Measurements from ENCODE around the gene PBX3. TPM values are rescaled to one million over a fixed set of nuclear protein-coding genes. Genes with fewer than 3 reads are reported as not detected.

The PBX3 gene
- total RNA-seq, 1 experiment from 2014 or later, result 7.7 TPM

DNA sequence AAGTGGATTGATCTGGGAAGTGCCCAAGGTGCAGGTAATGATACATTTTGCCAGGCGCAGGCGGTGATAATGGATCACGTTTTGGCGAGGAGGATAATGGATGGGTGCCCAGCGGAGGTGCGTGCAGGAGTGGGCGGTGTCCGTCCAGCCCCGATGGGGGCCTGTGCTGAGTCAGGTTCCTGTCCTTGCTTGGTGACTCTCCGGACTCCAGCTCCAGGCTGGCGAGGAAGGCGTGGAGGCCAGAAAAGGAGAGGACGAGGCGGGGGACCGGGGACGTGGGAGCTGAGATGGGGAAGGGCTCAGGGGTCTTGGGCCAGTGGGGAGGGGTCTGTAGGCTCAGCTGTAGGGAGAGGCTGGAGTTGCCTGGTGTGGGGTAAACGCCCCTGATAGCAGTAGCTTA, 268.3 kb downstream of the PBX3 start:
- Mint-ChIP-seq H3K4me3 (ENCODE audit: unreplicated experiment) (no peak overlapping the region), H3K9me3 (ENCODE audit: unreplicated experiment) (no peaks in the 10 kb centered on the region), H3K36me3 (ENCODE audit: insufficient read depth, unreplicated experiment) (no peaks in the 10 kb centered on the region), H3K4me1 (ENCODE audit: low read depth, unreplicated experiment) (no peaks in the 10 kb centered on the region), H3K27me3 (ENCODE audit: insufficient read depth, unreplicated experiment) (no peaks in the 10 kb centered on the region), H3K27ac (ENCODE audit: unreplicated experiment) (no peak overlapping the region)
- BruUV-seq (replicated peaks), result no TSS peak
- intact Hi-C loops (cut with micrococcal nuclease; ENCODE audit: unreplicated experiment), result no loop called here
- H3K4me1 ChIP-seq, result no peaks in the 10 kb centered on the region
- no peak overlapping the region for H3K4me3 ChIP-seq (ENCODE audit: low read depth, low read length)
- TF ChIP-seq, protein P1, sequence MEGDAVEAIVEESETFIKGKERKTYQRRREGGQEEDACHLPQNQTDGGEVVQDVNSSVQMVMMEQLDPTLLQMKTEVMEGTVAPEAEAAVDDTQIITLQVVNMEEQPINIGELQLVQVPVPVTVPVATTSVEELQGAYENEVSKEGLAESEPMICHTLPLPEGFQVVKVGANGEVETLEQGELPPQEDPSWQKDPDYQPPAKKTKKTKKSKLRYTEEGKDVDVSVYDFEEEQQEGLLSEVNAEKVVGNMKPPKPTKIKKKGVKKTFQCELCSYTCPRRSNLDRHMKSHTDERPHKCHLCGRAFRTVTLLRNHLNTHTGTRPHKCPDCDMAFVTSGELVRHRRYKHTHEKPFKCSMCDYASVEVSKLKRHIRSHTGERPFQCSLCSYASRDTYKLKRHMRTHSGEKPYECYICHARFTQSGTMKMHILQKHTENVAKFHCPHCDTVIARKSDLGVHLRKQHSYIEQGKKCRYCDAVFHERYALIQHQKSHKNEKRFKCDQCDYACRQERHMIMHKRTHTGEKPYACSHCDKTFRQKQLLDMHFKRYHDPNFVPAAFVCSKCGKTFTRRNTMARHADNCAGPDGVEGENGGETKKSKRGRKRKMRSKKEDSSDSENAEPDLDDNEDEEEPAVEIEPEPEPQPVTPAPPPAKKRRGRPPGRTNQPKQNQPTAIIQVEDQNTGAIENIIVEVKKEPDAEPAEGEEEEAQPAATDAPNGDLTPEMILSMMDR (IDR thresholded peaks at IDR 0.05; ENCODE audit: insufficient read depth in 1 of 2, low read depth in 1 of 2, low read length in 1 of 2, severe bottlenecking in 1 of 2, unreplicated experiment in 1 of 2), result no peak
- no peaks in the 10 kb centered on the region for H3K36me3 ChIP-seq (ENCODE audit: control insufficient read depth, insufficient read depth, low read length)
- no peak for DNase-seq
- ChIA-PET CTCF (no interaction called here), POLR2A (no interaction called here)
- no peaks in the 10 kb centered on the region for H3K27me3 ChIP-seq (replicated peaks; ENCODE audit: control insufficient read depth, insufficient read depth, low read length)
- H3K9me3 ChIP-seq, result no peaks in the 10 kb centered on the region

DNA sequence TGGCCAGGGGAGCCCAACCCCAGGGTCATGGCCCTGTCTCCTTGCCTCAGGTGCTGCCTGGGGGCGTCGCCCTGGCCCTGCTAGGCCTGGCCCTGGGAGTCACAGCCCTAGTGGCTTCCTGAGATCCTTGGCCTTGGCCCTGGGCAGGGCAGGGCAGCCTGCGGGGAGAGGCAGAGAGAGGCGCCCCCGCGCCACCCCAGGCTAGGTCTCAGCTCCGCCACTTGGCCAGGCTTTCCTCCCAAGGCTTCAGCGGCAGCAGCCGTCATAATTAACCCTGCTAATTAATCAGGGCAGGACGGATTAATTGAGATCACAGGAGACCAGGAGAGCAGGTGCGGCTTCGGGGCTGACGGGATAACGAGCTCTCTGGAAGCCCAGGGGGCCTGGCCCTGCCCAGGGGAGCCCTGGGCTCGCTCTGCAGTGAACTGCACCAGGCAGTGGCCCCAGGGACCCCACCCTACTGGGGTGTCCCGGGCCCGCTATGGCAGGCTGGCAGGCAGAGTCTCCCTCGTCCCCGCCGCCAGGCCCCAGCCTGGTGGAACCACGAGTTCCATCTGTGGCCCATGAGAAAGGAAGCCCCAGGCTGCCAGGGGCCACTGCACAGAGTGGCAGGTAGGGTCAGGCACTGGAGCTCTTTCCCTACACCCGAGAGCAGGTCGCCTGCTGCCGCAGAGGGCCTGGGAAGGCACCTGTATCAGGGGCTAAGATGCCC, 269.6 kb downstream of the PBX3 start:
- intact Hi-C loops (cut with micrococcal nuclease; ENCODE audit: unreplicated experiment), result no loop called here
- Mint-ChIP-seq H3K4me1 (ENCODE audit: low read depth, unreplicated experiment) (no peaks in the 10 kb centered on the region), H3K9me3 (ENCODE audit: unreplicated experiment) (no peaks in the 10 kb centered on the region), H3K27me3 (ENCODE audit: insufficient read depth, unreplicated experiment) (peaks cover 5% of the 10 kb centered on the region), H3K36me3 (ENCODE audit: insufficient read depth, unreplicated experiment) (no peaks in the 10 kb centered on the region), H3K27ac (ENCODE audit: unreplicated experiment) (no peak overlapping the region), H3K4me3 (ENCODE audit: unreplicated experiment) (no peak overlapping the region)
- no peaks in the 10 kb centered on the region for H3K27me3 ChIP-seq (replicated peaks; ENCODE audit: control insufficient read depth, insufficient read depth, low read length)
- H3K9me3 ChIP-seq, result no peaks in the 10 kb centered on the region
- CTCF ChIA-PET, result no interaction called here
- BruUV-seq (replicated peaks), result no TSS peak
- POLR2A ChIA-PET, result no interaction called here
- DNase-seq, result no peak
- TF ChIP-seq, protein P1 (IDR thresholded peaks at IDR 0.05; ENCODE audit: insufficient read depth in 1 of 2, low read depth in 1 of 2, low read length in 1 of 2, severe bottlenecking in 1 of 2, unreplicated experiment in 1 of 2), result no peak
- H3K4me3 ChIP-seq (ENCODE audit: low read depth, low read length), result no peak overlapping the region
- no peaks in the 10 kb centered on the region for H3K4me1 ChIP-seq
- no peaks in the 10 kb centered on the region for H3K36me3 ChIP-seq (ENCODE audit: control insufficient read depth, insufficient read depth, low read length)

Other genes with a start within 250 kb of the PBX3 start
- 70.0 and 82.5 TPM in 2 replicates for gene MAPKAP1, start 40.2 kb upstream of the PBX3 start, total RNA-seq (2022)

Data from Caco-2 (cell line).